Measurements from ENCODE around the gene TMEM209. TPM values are rescaled to one million over a fixed set of nuclear protein-coding genes. Genes with fewer than 3 reads are reported as not detected.

The TMEM209 gene
- total and polyA plus RNA-seq, 12 donors: 6.0 to 77.1 (median 35.9) TPM

GRCh38 chr7:130118801-130119200 is 86.4 kb downstream of the TMEM209 start:
- TF ChIP-seq CTCF (IDR thresholded peaks at IDR 0.05): no peak
- no peak for TF ChIP-seq POLR2A (IDR thresholded peaks at IDR 0.05)
- Histone ChIP-seq H3K27ac (no peak overlapping the region), H3K9me3 (replicated peaks in 1 of 3) (no peaks in the 10 kb centered on the region), H3K27me3 (no peaks in the 10 kb centered on the region), H3K4me1 (replicated peaks in 1 of 2) (no peaks in the 10 kb centered on the region), H3K4me3 (no peak overlapping the region), H3K36me3 (replicated peaks in 1 of 2) (peaks cover 0 to 17% of the 10 kb centered on the region in 2 donors)
- 95 to 100% (median 98%) methylated on average over 4 of the region's 4 CpGs for WGBS, 4 donors
- intact Hi-C loops (cut with DNase I): no loop called here
- no peak for DNase-seq

GRCh38 chr7:130118294-130118693 is 86.9 kb downstream of the TMEM209 start:
- H3K27ac ChIP-seq: no peak overlapping the region
- no peaks in the 10 kb centered on the region for H3K4me1 ChIP-seq (replicated peaks in 1 of 2)
- WGBS, 4 donors: 79 to 95% (median 82%) methylated on average over 5 of the region's 5 CpGs
- TF ChIP-seq CTCF (IDR thresholded peaks at IDR 0.05) (no peak), POLR2A (IDR thresholded peaks at IDR 0.05) (no peak)
- intact Hi-C loops (cut with DNase I): no loop called here
- DNase-seq: no peak
- H3K4me3 ChIP-seq: no peak overlapping the region
- H3K36me3 ChIP-seq (replicated peaks in 1 of 2): peaks cover 0 to 16% of the 10 kb centered on the region in 2 donors
- H3K27me3 ChIP-seq: no peaks in the 10 kb centered on the region
- H3K9me3 ChIP-seq (replicated peaks in 1 of 3): no peaks in the 10 kb centered on the region

- Histone ChIP-seq H3K27me3 (no peaks in the 10 kb centered on the region), H3K27ac (no peak overlapping the region), H3K9me3 (replicated peaks in 1 of 3) (no peaks in the 10 kb centered on the region), H3K36me3 (replicated peaks in 1 of 2) (peaks cover 0 to 7% of the 10 kb centered on the region in 2 donors), H3K4me1 (replicated peaks in 1 of 2) (no peaks in the 10 kb centered on the region), H3K4me3 (no peak overlapping the region)
- DNase-seq: no peak
- WGBS, 4 donors: 94 to 96% (median 95%) methylated on average over 2 of the region's 2 CpGs
- no peak for TF ChIP-seq POLR2A (IDR thresholded peaks at IDR 0.05)
- TF ChIP-seq CTCF (IDR thresholded peaks at IDR 0.05): no peak
- intact Hi-C loops (cut with DNase I): no loop called here
Measured at GRCh38 chr7:130114776-130115175, 90.4 kb downstream of the TMEM209 start.

Other genes with a start within 250 kb of the TMEM209 start
- 10 to 100 TPM; 13.1 to 36.1 (median 19.1) TPM for gene ZC3HC1, start 154.0 kb downstream of the TMEM209 start, total RNA-seq
- 10 to 100 TPM; 15.9 to 28.1 (median 22.2) TPM for gene ZC3HC1, start 154.0 kb downstream of the TMEM209 start, polyA plus RNA-seq
- 10 to 100 TPM; 23.9 to 57.2 (median 33.9) TPM for gene KLHDC10, start 134.9 kb downstream of the TMEM209 start, total RNA-seq
- gene KLHDC10, start 134.9 kb downstream of the TMEM209 start, polyA plus RNA-seq: 10 to 100 TPM; 13.4 to 35.6 (median 14.5) TPM
- gene SSMEM1, start 2.5 kb upstream of the TMEM209 start, total RNA-seq: under 1 TPM in 1 of 9 donors, not detected in 8; 0.06 TPM
- gene SSMEM1, start 2.5 kb upstream of the TMEM209 start, polyA plus RNA-seq: under 1 TPM in 1 of 3 donors, not detected in 2; 0.13 TPM
- gene CPA2, start 61.5 kb upstream of the TMEM209 start, total RNA-seq: 1 to 10 TPM in 3 of 9 donors, under 1 TPM in 2, not detected in 4; 0.22 to 2.3 (median 1.1) TPM
- gene CPA2, start 61.5 kb upstream of the TMEM209 start, polyA plus RNA-seq: under 1 TPM; 0.15 to 0.94 (median 0.56) TPM
- 10 to 100 TPM in 2 of 9 donors, 1 to 10 TPM in 4, under 1 TPM in 2, not detected in 1; 0.55 to 26.7 (median 2.3) TPM for gene CPA4, start 87.8 kb upstream of the TMEM209 start, total RNA-seq
- 10 to 100 TPM in 1 of 3 donors, 1 to 10 TPM in 2; 1.7 to 12.2 (median 2.4) TPM for gene CPA4, start 87.8 kb upstream of the TMEM209 start, polyA plus RNA-seq
- under 1 TPM in 2 of 9 donors, not detected in 7; 0.28 to 0.65 TPM for gene CPA5, start 139.4 kb upstream of the TMEM209 start, total RNA-seq
- gene CPA5, start 139.4 kb upstream of the TMEM209 start, polyA plus RNA-seq: under 1 TPM in 2 of 3 donors, not detected in 1; 0.24 to 0.30 TPM
- gene CPA1, start 175.1 kb upstream of the TMEM209 start, total RNA-seq: 10 to 100 TPM in 2 of 9 donors, 1 to 10 TPM in 2, under 1 TPM in 2, not detected in 3; 0.14 to 15.0 (median 2.2) TPM
- gene CPA1, start 175.1 kb upstream of the TMEM209 start, polyA plus RNA-seq: 1 to 10 TPM in 2 of 3 donors, not detected in 1; 1.1 to 1.8 TPM
- 10 to 100 TPM; 10.2 to 21.4 (median 16.7) TPM for gene CEP41, start 235.6 kb upstream of the TMEM209 start, total RNA-seq
- gene CEP41, start 235.6 kb upstream of the TMEM209 start, polyA plus RNA-seq: 10 to 100 TPM in 1 of 3 donors, 1 to 10 TPM in 2; 3.9 to 22.9 (median 4.4) TPM

All from adrenal gland (tissue), 12 donors.